Breast epithelium (tissue), 3 donors: Measurements from ENCODE around the gene OR2F2.

ENCODE experiments used
- CTCF ChIP-seq, 3 donors: fragments of 450-650 bp; IDR thresholded peaks; one replicate each; pipeline ENCODE4 v1.5.1; 2016 to 2017; ENCODE audit warnings: antibody characterized with exemption in 3 of 3, mild to moderate bottlenecking in 3 of 3, moderate library complexity in 3 of 3
- POLR2A ChIP-seq: fragments of 450-650 bp; IDR thresholded peaks from one replicate; pipeline ENCODE4 v1.6.1; 2016; ENCODE audit warnings: antibody characterized with exemption, mild to moderate bottlenecking, moderate library complexity
- POLR2AphosphoS5 ChIP-seq, 3 donors: sonication (generic); formaldehyde crosslinking; IDR thresholded peaks; one replicate each; pipeline ENCODE4 v1.6.1; 2017; ENCODE audit warnings: antibody characterized with exemption in 3 of 3

DNA sequence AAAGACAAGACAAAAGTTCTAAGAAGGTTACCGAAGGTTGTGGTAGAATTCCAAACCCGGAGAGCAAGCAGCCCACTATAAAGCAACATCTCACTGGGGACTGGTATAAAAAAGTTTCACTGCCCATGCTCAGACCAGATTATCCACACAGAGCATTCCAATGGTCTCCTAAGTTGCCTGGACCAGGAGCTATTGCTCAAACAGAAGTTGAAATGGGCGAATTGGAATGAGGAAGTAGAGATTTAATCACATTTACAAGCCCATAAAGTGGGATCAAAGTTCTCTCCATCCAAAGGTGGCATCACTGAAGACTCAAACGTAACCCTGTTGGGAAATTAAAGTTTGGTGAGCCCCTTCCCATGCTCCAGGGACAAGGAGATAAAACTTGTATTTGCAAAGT is 39.4 kb downstream of the OR2F2 start:
- TF ChIP-seq POLR2A (no peak), CTCF (IDR thresholded peaks at IDR 0.05) (no peak), POLR2AphosphoS5 (IDR thresholded peaks at IDR 0.05) (no peak)
